Bronchial epithelial cell (primary cell): ENCODE results near the gene LRRC37B. TPM values are rescaled to one million over a fixed set of nuclear protein-coding genes. Genes with fewer than 3 reads are reported as not detected.

Experiments used
- DNase-seq: peaks from one replicate; pipeline ENCODE4 v3.0.0-alpha.2; 2010; ENCODE audit warnings: low read depth
- FAIRE-seq: peaks from 2 replicates; lab custom pipeline; 2011; peaks lifted over from hg19 to GRCh38; lab: Jason Lieb, UNC
- H3K27me3 ChIP-seq: 2 replicates; pipeline ENCODE4 v1.5.1; 2011; ENCODE audit warnings: low read length; ENCODE audit not compliant: control insufficient read depth, insufficient read depth
- H3K36me3 ChIP-seq: 2 replicates; pipeline ENCODE4 v1.5.1; 2011; ENCODE audit warnings: low read length; ENCODE audit not compliant: control insufficient read depth, insufficient read depth
- H3K4me3 ChIP-seq: 2 replicates; pipeline ENCODE4 v1.5.1; 2011; ENCODE audit warnings: mild to moderate bottlenecking, low read depth, low read length, control low read depth
- total RNA-seq: library from RNA; depleted of rRNA; stranded (reverse); fragments of >200 nt; gene quantifications from 2 replicates; pipeline ENCODE4 v1.2.1, GENCODE V29; 2014
- TF ChIP-seq, protein P1 (sequence below): IDR thresholded peaks from 2 replicates; pipeline ENCODE4 v1.5.1; 2011; ENCODE audit warnings: mild to moderate bottlenecking, moderate library complexity, low read length, control low read depth, inconsistent platforms; ENCODE audit not compliant: insufficient read depth, severe bottlenecking

Gene LRRC37B
- total RNA-seq, 1 donor from 2014 or later, result 13.2 TPM

DNA sequence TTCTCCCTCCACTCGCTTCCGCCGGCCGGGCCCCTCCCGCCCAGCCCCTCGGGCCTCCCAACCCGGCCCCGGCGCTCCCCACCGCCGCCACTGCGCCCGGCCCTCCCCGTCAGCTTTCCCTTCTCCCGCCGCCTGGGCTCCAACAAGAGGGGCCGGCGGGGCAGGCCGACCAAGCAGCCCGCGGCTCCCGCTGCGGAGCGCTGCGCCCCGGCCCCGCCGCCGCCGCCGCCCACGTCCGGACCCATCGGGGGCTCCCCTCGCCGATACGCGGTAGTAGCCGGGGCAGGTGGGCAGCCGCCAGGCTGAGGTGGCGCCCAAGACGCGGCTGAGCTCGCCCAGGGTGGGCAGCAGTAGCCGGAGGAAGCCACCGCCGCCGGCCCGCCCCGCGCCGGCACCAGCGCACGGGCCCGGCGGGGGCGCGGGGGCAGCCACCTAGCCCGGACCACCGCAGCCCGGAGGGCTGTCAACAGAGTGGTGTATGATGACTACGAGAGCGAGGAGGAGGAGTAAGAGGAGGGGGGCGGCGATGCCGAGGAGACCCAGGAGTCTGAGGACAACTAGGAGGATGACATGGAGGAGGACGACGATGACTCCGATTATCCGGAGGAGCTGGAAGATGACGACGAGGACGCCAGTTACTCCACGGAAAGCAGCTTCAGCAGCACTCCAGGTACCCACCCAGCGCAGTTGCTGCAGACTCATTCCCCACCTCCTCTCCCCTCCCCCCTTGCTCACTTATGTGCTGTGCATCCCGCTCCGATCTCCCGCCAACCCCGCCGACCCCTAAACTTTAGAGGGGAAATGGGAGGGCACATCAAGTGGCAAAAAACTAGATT lies 498 bp downstream of the LRRC37B start:
- TF ChIP-seq, protein P1, sequence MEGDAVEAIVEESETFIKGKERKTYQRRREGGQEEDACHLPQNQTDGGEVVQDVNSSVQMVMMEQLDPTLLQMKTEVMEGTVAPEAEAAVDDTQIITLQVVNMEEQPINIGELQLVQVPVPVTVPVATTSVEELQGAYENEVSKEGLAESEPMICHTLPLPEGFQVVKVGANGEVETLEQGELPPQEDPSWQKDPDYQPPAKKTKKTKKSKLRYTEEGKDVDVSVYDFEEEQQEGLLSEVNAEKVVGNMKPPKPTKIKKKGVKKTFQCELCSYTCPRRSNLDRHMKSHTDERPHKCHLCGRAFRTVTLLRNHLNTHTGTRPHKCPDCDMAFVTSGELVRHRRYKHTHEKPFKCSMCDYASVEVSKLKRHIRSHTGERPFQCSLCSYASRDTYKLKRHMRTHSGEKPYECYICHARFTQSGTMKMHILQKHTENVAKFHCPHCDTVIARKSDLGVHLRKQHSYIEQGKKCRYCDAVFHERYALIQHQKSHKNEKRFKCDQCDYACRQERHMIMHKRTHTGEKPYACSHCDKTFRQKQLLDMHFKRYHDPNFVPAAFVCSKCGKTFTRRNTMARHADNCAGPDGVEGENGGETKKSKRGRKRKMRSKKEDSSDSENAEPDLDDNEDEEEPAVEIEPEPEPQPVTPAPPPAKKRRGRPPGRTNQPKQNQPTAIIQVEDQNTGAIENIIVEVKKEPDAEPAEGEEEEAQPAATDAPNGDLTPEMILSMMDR, result no peak
- FAIRE-seq (no peak), DNase-seq (peak; percentile 20)
- no peaks in the 10 kb centered on the region for H3K36me3 ChIP-seq
- no peaks in the 10 kb centered on the region for H3K27me3 ChIP-seq
- H3K4me3 ChIP-seq, result peak overlapping the region; percentile 72

DNA sequence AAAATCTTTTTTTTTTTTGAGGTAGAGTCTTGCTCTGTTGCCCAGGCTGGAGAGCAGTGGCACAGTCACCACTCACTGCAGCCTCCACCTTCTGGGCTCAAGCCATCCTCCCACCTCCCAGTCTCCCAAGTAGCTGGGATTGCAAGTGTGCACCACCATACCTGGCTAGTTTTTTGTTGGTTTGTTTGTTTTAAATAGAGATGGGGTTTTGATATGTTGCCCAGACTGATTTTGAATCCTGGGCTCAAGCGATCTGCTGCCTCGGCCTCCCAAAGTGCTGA lies 2.0 kb downstream of the LRRC37B start:
- H3K4me3 ChIP-seq, result no peak overlapping the region
- H3K36me3 ChIP-seq, result no peaks in the 10 kb centered on the region
- H3K27me3 ChIP-seq, result no peaks in the 10 kb centered on the region
- FAIRE-seq (no peak), DNase-seq (no peak)
- TF ChIP-seq, protein P1, result no peak

DNA sequence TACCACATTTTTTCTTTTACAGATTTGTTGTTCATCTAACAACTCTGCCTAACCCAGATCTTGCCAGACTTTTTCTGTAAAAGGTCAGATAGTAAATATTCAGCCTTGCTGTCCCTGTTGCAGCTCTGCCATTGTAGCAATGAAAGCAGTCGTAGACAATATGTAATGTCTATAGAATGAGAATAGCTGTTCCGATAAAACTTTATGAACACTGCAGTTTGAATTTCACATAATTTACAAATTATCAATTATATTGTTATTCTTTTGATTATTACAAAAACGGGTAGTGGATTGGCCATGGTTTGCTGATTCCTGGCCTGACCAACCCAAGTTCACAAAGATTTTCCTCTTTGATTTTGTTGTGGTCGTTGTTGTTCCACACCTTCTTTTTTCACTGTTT lies 2.9 kb downstream of the LRRC37B start:
- Histone ChIP-seq H3K27me3 (no peaks in the 10 kb centered on the region), H3K4me3 (no peak overlapping the region), H3K36me3 (no peaks in the 10 kb centered on the region)
- no peak for FAIRE-seq
- TF ChIP-seq, protein P1, result no peak
- no peak for DNase-seq

DNA sequence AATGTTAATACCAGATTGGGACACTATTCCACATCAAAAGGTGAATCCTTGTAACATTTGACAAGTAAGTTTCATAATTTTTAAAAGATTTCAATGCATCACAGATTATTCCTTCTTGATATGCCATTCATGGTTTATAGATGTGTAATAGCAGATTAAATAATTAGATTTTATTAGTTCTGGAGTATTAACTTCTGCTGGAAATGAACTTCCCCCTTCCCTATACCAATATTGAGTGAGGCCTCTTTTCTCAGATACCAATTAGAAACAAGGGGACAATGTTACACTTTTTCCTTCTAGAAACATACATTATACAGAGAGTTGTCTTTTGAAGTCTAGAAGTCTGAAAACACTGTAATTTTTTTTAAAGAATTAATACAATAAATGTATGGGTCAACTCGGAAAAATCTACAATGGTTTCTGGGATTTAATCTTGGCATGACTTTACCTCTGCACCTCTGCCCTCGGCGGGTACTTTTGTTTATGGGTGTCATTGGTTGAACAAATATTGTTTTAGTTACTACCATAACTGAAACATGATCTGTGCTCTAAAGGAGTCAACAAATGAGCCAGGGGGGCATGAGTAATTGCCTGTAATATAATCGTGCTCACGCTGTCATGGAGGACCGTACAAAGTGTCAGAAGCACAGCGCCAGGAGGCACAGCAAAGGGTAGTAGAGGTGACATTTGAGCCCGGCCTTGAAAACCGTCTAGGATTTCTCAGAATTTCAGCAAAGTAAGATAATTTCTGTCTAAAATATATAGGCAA lies 8.2 kb downstream of the LRRC37B start:
- Histone ChIP-seq H3K27me3 (no peaks in the 10 kb centered on the region), H3K36me3 (no peaks in the 10 kb centered on the region), H3K4me3 (no peak overlapping the region)
- peak; percentile 93 for DNase-seq
- FAIRE-seq, result no peak
- TF ChIP-seq, protein P1, result no peak

DNA sequence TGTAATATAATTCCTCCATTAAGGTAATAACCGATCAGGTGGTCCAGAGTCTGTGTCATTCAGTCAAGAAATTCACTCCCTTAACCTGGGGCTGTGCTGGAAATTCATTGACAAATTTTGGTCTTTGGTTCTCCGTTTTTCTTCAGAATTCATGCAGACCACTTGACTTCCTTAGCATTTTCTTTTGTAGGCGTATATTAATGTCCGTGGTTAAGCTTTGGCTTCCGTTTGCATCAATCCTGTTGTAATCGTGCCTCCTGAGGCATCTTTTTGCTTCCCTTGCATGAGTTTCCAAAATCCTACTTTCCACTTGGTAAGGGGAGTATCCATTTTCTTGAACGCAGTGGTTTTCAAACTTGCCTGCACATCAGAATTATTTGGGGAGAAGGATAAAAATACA lies 9.0 kb downstream of the LRRC37B start:
- no peak overlapping the region for H3K4me3 ChIP-seq
- TF ChIP-seq, protein P1, result no peak
- no peak for FAIRE-seq
- no peak for DNase-seq
- no peaks in the 10 kb centered on the region for H3K27me3 ChIP-seq
- H3K36me3 ChIP-seq, result no peaks in the 10 kb centered on the region
